Endothelial cell of umbilical vein (primary cell): ENCODE results near the gene FBXO34. TPM values are rescaled to one million over a fixed set of nuclear protein-coding genes. Genes with fewer than 3 reads are reported as not detected.

Experiments
- BruUV-seq: library from RNA; stranded (reverse); fragments of 400-500 nt; replicated peaks from 2 replicates; lab custom pipeline; 2021; lab: Mats Ljungman, UMichigan
- CTCF ChIA-PET: fragments of 300-600, 350-600 bp; sonication (Branson Sonifier 250); formaldehyde crosslinking; loops from one replicate; lab custom pipeline; 2021; ENCODE audit warnings: antibody characterized with exemption, inconsistent platforms; lab: Charles Lee
- POLR2A ChIA-PET: fragments of 300-600, 350-600 bp; sonication (Branson Sonifier 250); formaldehyde crosslinking; loops from one replicate; lab custom pipeline; 2021; ENCODE audit warnings: antibody characterized with exemption, inconsistent platforms; lab: Charles Lee
- DNase-seq: peaks from one replicate; pipeline ENCODE4 v3.0.0-alpha.2; 2011; ENCODE audit warnings: low read depth, low spot score
- FAIRE-seq: peaks from 2 replicates; lab custom pipeline; 2011; peaks lifted over from hg19 to GRCh38; lab: Jason Lieb, UNC
- H2AFZ ChIP-seq: 2 replicates; pipeline ENCODE4 v1.6.0; 2012; ENCODE audit warnings: low read depth, low read length, control low read depth, inconsistent platforms
- H3K27ac ChIP-seq: 2 replicates; pipeline ENCODE4 v1.5.1; 2011; ENCODE audit warnings: low read depth, mild to moderate bottlenecking, control low read depth, low read length, moderate library complexity; ENCODE audit not compliant: insufficient read depth
- H3K27me3 ChIP-seq, 2 experiments: 2 replicates each; pipeline versions ENCODE4 v1.6.0 to v1.6.1; 2011; ENCODE audit warnings: low read length in 2 of 2, mixed read lengths in 1 of 2; ENCODE audit not compliant: control insufficient read depth in 2 of 2, insufficient read depth in 2 of 2
- H3K36me3 ChIP-seq, 2 experiments: 2 replicates in 1 of 2; 3 replicates in 1 of 2; pipeline ENCODE4 v1.5.1; 2011; ENCODE audit warnings: low read length in 2 of 2, mild to moderate bottlenecking in 1 of 2, moderate library complexity in 1 of 2; ENCODE audit not compliant: control insufficient read depth in 2 of 2, insufficient read depth in 2 of 2; ENCODE audit errors: extremely low read depth in 1 of 2
- H3K4me1 ChIP-seq: 3 replicates; pipeline ENCODE4 v1.5.1; 2011; ENCODE audit warnings: mild to moderate bottlenecking, low read length; ENCODE audit not compliant: control insufficient read depth, insufficient read depth; ENCODE audit errors: extremely low read depth
- H3K4me2 ChIP-seq: 2 replicates; pipeline ENCODE4 v1.6.1; 2011; ENCODE audit warnings: low read length, control low read depth, mixed read lengths; ENCODE audit not compliant: insufficient read depth
- H3K4me3 ChIP-seq, 3 experiments: fragments of 200-600 bp in 1 of 3; sonication (generic), shearing (Covaris generic) in 1 of 3; replicated peaks in 1 of 3; 2 replicates each; pipeline ENCODE4 v1.5.1; 2011 to 2016; ENCODE audit warnings: control low read depth in 3 of 3, low read length in 3 of 3, mild to moderate bottlenecking in 2 of 3, inconsistent platforms in 1 of 3, low read depth in 1 of 3, moderate library complexity in 1 of 3; ENCODE audit not compliant: insufficient read depth in 1 of 3
- H3K79me2 ChIP-seq: 2 replicates; pipeline ENCODE4 v1.6.0; 2012; ENCODE audit warnings: low read length, inconsistent platforms; ENCODE audit not compliant: control insufficient read depth, insufficient read depth
- H3K9ac ChIP-seq: replicated peaks from 2 replicates; pipeline ENCODE3; 2011; ENCODE audit warnings: low read length, control low read depth; ENCODE audit not compliant: insufficient read depth; ENCODE audit errors: extremely low read depth
- H3K9me1 ChIP-seq: replicated peaks from 3 replicates; pipeline ENCODE4 v1.6.0; 2011; ENCODE audit warnings: mild to moderate bottlenecking, low read length; ENCODE audit not compliant: control insufficient read depth, insufficient read depth; ENCODE audit errors: extremely low read depth
- H3K9me3 ChIP-seq: replicated peaks from 2 replicates; pipeline ENCODE4 v1.5.1; 2012; ENCODE audit warnings: low read length, inconsistent platforms; ENCODE audit not compliant: control insufficient read depth, insufficient read depth
- H4K20me1 ChIP-seq: replicated peaks from 2 replicates; pipeline ENCODE3; 2011; ENCODE audit warnings: mild to moderate bottlenecking, low read length; ENCODE audit not compliant: control insufficient read depth, insufficient read depth; ENCODE audit errors: extremely low read depth
- EZH2 ChIP-seq: IDR thresholded peaks from 2 replicates; pipeline ENCODE4 v1.6.1; 2012; ENCODE audit warnings: borderline replicate concordance, low read depth, mild to moderate bottlenecking, moderate library complexity, low read length, inconsistent platforms; ENCODE audit not compliant: severe bottlenecking
- FOS ChIP-seq: IDR thresholded peaks from 2 replicates; pipeline ENCODE4 v1.6.1; 2011; ENCODE audit warnings: mild to moderate bottlenecking, low read length, moderate library complexity, borderline replicate concordance; ENCODE audit not compliant: insufficient read depth
- GATA2 ChIP-seq: IDR thresholded peaks from 2 replicates; pipeline ENCODE4 v1.7.0; 2011; ENCODE audit warnings: low read depth, mild to moderate bottlenecking, moderate library complexity, mixed read lengths, low read length; ENCODE audit not compliant: insufficient read length, insufficient read depth
- JUN ChIP-seq: IDR thresholded peaks from 2 replicates; pipeline ENCODE4 v1.6.1; 2011; ENCODE audit warnings: borderline replicate concordance, low read depth; ENCODE audit not compliant: insufficient read length, insufficient read depth
- POLR2A ChIP-seq: IDR thresholded peaks from 2 replicates; pipeline ENCODE4 v1.6.1; 2012; ENCODE audit warnings: low read depth, mild to moderate bottlenecking, control low read depth, low read length
- POLR2AphosphoS5 ChIP-seq: IDR thresholded peaks from 2 replicates; pipeline ENCODE4 v1.6.1; 2012; ENCODE audit warnings: low read depth, mild to moderate bottlenecking, control low read depth, low read length, moderate library complexity; ENCODE audit not compliant: insufficient read depth
- dilution Hi-C: fragments of 300-500 bp; cut with MboI; formaldehyde crosslinking; loops from one replicate; pipeline ENCODE4 v1.15.0; 2019; ENCODE audit warnings: low sequenced_read_pairs; ENCODE audit not compliant: extremely low pct_ligation_motif_present
- intact Hi-C: fragments of 100-400 bp; cut with micrococcal nuclease; formaldehyde crosslinking; loops from one replicate; pipeline ENCODE4 v1.10.0; 2022
- polyA plus RNA-seq, 4 experiments: library from polyadenylated mRNA; depleted of rRNA in 3 of 4; stranded (reverse) in 3 of 4; unstranded in 1 of 4; fragments of >200 nt; gene quantifications; 2 replicates each; pipeline versions ENCODE4 v1.2.1 to v1.2.3, GENCODE V29; 2011 to 2012; ENCODE audit warnings: missing spikeins in 1 of 4
- total RNA-seq: library from RNA; stranded (reverse); gene quantifications from 2 replicates; pipeline ENCODE4 v1.2.3, GENCODE V29; 2021
- TF ChIP-seq, protein P1 (sequence below): IDR thresholded peaks from 2 replicates; pipeline ENCODE4 v1.6.1; 2011; ENCODE audit not compliant: insufficient read depth, insufficient read length
- TF ChIP-seq, protein P2 (sequence below), 2 donors: IDR thresholded peaks; 1 replicate in 1 of 2; 2 replicates in 1 of 2; pipeline ENCODE4 v1.5.1; 2011; ENCODE audit warnings: low read length in 2 of 2, mild to moderate bottlenecking in 2 of 2, moderate library complexity in 2 of 2, control low read depth in 1 of 2, inconsistent platforms in 1 of 2, low read depth in 1 of 2; ENCODE audit not compliant: insufficient read depth in 1 of 2; ENCODE audit errors: extremely low read depth in 1 of 2

FBXO34 gene
- total and polyA plus RNA-seq, 2 donors (not counting 3 experiments of a cell fraction or from before 2014, with no cell fraction given) = 8.5 to 14.2 TPM

DNA sequence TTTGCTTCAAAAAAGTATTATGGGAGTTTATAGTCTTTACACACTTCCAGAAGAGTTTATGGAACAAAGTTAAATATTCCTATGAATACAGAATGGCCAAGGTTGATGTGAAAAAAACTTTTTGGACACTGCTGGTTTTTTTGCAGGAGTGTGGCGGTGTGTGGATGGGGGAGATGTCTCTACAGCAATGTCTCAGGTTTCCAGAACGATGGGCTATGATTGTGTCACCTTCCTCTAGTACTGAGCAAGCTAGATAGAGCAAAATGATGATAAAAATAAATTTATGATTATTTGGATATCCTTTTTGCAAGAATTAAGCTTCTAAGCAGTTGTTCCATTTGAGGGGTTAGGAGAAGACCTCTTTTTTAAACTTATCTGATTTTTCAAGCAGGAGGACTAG, 37.9 kb downstream of the FBXO34 start:
- no peaks in the 10 kb centered on the region for H3K9me1 ChIP-seq
- FAIRE-seq (no peak), DNase-seq (no peak)
- ChIA-PET CTCF (interaction anchor here (0.8 to 2.7 kb wide), 5 partner anchors 14 to 63 kb away, joined by 3 to 8 read pairs (median 4); no protein-coding TSS in a partner anchor), POLR2A (no interaction called here)
- no TSS peak for BruUV-seq
- H3K27me3 ChIP-seq = no peaks in the 10 kb centered on the region
- TF ChIP-seq, protein P1, sequence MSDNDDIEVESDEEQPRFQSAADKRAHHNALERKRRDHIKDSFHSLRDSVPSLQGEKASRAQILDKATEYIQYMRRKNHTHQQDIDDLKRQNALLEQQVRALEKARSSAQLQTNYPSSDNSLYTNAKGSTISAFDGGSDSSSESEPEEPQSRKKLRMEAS = no peak
- TF ChIP-seq POLR2AphosphoS5 (no peak), EZH2 (no peak), JUN (no peak)
- H3K4me1 ChIP-seq = peaks cover 10% of the 10 kb centered on the region
- dilution Hi-C loops = no loop called here
- no peaks in the 10 kb centered on the region for H4K20me1 ChIP-seq
- no peak overlapping the region for H2AFZ ChIP-seq
- no peak overlapping the region for H3K4me3 ChIP-seq
- H3K9ac ChIP-seq = no peak overlapping the region
- intact Hi-C loops = no loop called here
- H3K4me2 ChIP-seq = no peak overlapping the region
- H3K9me3 ChIP-seq = no peaks in the 10 kb centered on the region
- H3K36me3 ChIP-seq = no peaks in the 10 kb centered on the region
- H3K27ac ChIP-seq = no peak overlapping the region
- H3K79me2 ChIP-seq = peaks cover 4% of the 10 kb centered on the region

DNA sequence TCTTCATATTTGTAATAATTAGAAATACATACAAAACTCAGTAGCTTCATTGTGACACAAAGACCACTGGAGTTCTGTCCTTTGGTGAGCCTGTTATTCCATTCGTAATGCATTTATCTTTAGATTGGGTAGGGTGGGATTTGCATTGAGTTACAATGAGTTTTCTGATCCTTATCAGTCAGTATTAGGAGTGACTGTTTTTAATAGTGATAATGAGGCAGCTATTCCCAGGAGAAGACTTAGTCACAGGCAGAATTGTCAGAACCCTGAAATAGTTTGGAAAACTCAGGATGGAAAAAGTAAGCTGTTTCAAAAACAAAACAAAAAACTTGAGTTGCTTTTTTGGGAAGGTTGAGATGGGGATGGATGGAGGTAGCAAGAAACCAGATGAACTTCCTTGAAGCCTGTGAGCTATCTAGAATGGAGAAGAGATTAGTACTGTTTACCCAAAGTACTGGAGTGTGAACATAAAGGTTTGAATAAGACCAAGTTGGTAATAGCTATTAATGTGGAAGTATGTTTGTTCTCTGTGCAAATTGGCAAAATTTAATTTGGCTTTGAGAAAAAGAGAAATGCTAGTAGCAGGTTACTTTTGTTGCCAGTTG, 38.6 kb downstream of the FBXO34 start:
- no peak for FAIRE-seq
- dilution Hi-C loops = no loop called here
- H4K20me1 ChIP-seq = no peaks in the 10 kb centered on the region
- H3K27ac ChIP-seq = no peak overlapping the region
- POLR2A ChIA-PET = no interaction called here
- no peaks in the 10 kb centered on the region for H3K27me3 ChIP-seq
- no peaks in the 10 kb centered on the region for H3K9me3 ChIP-seq
- H3K79me2 ChIP-seq = peaks cover 2% of the 10 kb centered on the region
- DNase-seq = peak; percentile 35
- peaks cover 10% of the 10 kb centered on the region for H3K4me1 ChIP-seq
- no peak for TF ChIP-seq FOS
- TF ChIP-seq, protein P2, sequence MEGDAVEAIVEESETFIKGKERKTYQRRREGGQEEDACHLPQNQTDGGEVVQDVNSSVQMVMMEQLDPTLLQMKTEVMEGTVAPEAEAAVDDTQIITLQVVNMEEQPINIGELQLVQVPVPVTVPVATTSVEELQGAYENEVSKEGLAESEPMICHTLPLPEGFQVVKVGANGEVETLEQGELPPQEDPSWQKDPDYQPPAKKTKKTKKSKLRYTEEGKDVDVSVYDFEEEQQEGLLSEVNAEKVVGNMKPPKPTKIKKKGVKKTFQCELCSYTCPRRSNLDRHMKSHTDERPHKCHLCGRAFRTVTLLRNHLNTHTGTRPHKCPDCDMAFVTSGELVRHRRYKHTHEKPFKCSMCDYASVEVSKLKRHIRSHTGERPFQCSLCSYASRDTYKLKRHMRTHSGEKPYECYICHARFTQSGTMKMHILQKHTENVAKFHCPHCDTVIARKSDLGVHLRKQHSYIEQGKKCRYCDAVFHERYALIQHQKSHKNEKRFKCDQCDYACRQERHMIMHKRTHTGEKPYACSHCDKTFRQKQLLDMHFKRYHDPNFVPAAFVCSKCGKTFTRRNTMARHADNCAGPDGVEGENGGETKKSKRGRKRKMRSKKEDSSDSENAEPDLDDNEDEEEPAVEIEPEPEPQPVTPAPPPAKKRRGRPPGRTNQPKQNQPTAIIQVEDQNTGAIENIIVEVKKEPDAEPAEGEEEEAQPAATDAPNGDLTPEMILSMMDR (IDR thresholded peaks at IDR 0.05; ENCODE audit: extremely low read depth in 1 of 2, insufficient read depth in 1 of 2, low read depth in 1 of 2, low read length in 2 of 2) = no peak
- TF ChIP-seq POLR2AphosphoS5 = no peak
- no peak for TF ChIP-seq POLR2A
- no peak for TF ChIP-seq JUN
- peak; percentile 79 for TF ChIP-seq GATA2
- no peak for TF ChIP-seq EZH2
- H3K36me3 ChIP-seq = no peaks in the 10 kb centered on the region
- intact Hi-C loops = no loop called here
- no peaks in the 10 kb centered on the region for H3K9me1 ChIP-seq
- no TSS peak for BruUV-seq
- H3K4me3 ChIP-seq = no peak overlapping the region
- H2AFZ ChIP-seq = no peak overlapping the region
- no peak overlapping the region for H3K4me2 ChIP-seq
- no peak overlapping the region for H3K9ac ChIP-seq
- CTCF ChIA-PET = interaction anchor here (1.0 to 2.7 kb wide), 5 partner anchors 15 to 64 kb away, joined by 3 to 8 read pairs (median 3); no protein-coding TSS in a partner anchor
